DND-41 (cell line): ENCODE results near the gene CNOT11.

ENCODE experiments used
- CTCF ChIP-seq: IDR thresholded peaks from 2 replicates; pipeline ENCODE4 v1.5.1; 2012; ENCODE audit warnings: borderline replicate concordance, low read length, moderate library complexity, mild to moderate bottlenecking; ENCODE audit not compliant: poor library complexity, severe bottlenecking; ENCODE audit errors: extremely low read depth
- EZH2 ChIP-seq: IDR thresholded peaks from 3 replicates; pipeline ENCODE4 v1.6.1; 2012; ENCODE audit warnings: borderline replicate concordance, low read depth, mild to moderate bottlenecking, moderate library complexity, low read length, inconsistent platforms; ENCODE audit not compliant: severe bottlenecking

- TF ChIP-seq CTCF (no peak), EZH2 (no peak)
Observed at GRCh38 chr2:101308432-101309210, 55.9 kb downstream of the CNOT11 start, which contains the start of gene RNF149.
